KBM-7 (cell line): ENCODE data around the gene PDE8A.
"Not testable (repeated sequence)": the region's sequence is repeated elsewhere in the genome, so short reads cannot be mapped to it uniquely, and the experiment has no call there.

Experiments
- DNase-seq: peaks from one replicate; pipeline ENCODE4 v3.0.0-alpha.2; 2015
- in situ Hi-C: fragments of 300-500 bp; cut with MboI; formaldehyde crosslinking; loops from 2 replicates; pipeline ENCODE4 v1.14.3; 2020; ENCODE audit warnings: low sequenced_read_pairs, low pct_unique_long_range_greater_than_20kb, mixed read lengths

PDE8A gene

GRCh38 chr15:84987351-84987750, 5.7 kb downstream of the PDE8A start:
- DNase-seq, result peak; percentile 69
- in situ Hi-C loops, result not testable (repeated sequence)

GRCh38 chr15:84987949-84988624, 6.4 kb downstream of the PDE8A start:
- peak; percentile 41 for DNase-seq
- in situ Hi-C loops, result no loop called here

GRCh38 chr15:84988909-84989644, 7.4 kb downstream of the PDE8A start:
- in situ Hi-C loops, result no loop called here
- peak; percentile 48 for DNase-seq

- no peak for DNase-seq
- in situ Hi-C loops, result no loop called here
Measured at GRCh38 chr15:84990507-84990906, 8.9 kb downstream of the PDE8A start.

GRCh38 chr15:84991014-84991712, 9.5 kb downstream of the PDE8A start:
- DNase-seq, result no peak
- in situ Hi-C loops, result no loop called here

GRCh38 chr15:84992157-84992944, 10.7 kb downstream of the PDE8A start:
- DNase-seq, result peak; percentile 40
- in situ Hi-C loops, result no loop called here

GRCh38 chr15:84996055-84996454, 14.4 kb downstream of the PDE8A start:
- DNase-seq, result no peak
- in situ Hi-C loops, result no loop called here

- in situ Hi-C loops, DNase-seq: not testable (repeated sequence)
Measured at GRCh38 chr15:84996714-84997113, 15.1 kb downstream of the PDE8A start.

GRCh38 chr15:84997214-84997613, 15.6 kb downstream of the PDE8A start:
- DNase-seq, in situ Hi-C loops: not testable (repeated sequence)

- DNase-seq, result no peak
Measured at GRCh38 chr15:85000189-85000864, 18.7 kb downstream of the PDE8A start.

GRCh38 chr15:85000937-85001336, 19.3 kb downstream of the PDE8A start:
- in situ Hi-C loops, result no loop called here
- DNase-seq, result no peak

More at GRCh38 chr15:85000189-85000864, 18.7 kb downstream of the PDE8A start:
- in situ Hi-C loops, result no loop called here

- in situ Hi-C loops, result no loop called here
- DNase-seq, result no peak
Measured at GRCh38 chr15:85002517-85002916, 20.9 kb downstream of the PDE8A start.

GRCh38 chr15:85003593-85004312, 22.1 kb downstream of the PDE8A start:
- peak; percentile 93 for DNase-seq
- in situ Hi-C loops, result no loop called here

GRCh38 chr15:85004550-85004949, 22.9 kb downstream of the PDE8A start:
- DNase-seq, result peak; percentile 67
- in situ Hi-C loops, result no loop called here

- in situ Hi-C loops, result no loop called here
Measured at GRCh38 chr15:85005319-85005718, 23.7 kb downstream of the PDE8A start.

GRCh38 chr15:85005746-85006145, 24.1 kb downstream of the PDE8A start:
- DNase-seq, result no peak
- in situ Hi-C loops, result no loop called here

More at GRCh38 chr15:85005319-85005718, 23.7 kb downstream of the PDE8A start:
- no peak for DNase-seq

GRCh38 chr15:85006201-85006600, 24.5 kb downstream of the PDE8A start:
- no peak for DNase-seq
- in situ Hi-C loops, result no loop called here

GRCh38 chr15:85006655-85007054, 25.0 kb downstream of the PDE8A start:
- no peak for DNase-seq
- in situ Hi-C loops, result no loop called here
